H1 (cell line): ENCODE results near the gene ATP2A3. TPM values are rescaled to one million over a fixed set of nuclear protein-coding genes. Genes with fewer than 3 reads are reported as not detected.

Source experiments
- CTCF ChIA-PET: fragments of 300-600 bp; sonication (Branson Sonifier 250); formaldehyde crosslinking; loops from one replicate; lab custom pipeline; 2021; ENCODE audit not compliant: partially characterized antibody; lab: Charles Lee
- POLR2A ChIA-PET: fragments of 300-600 bp; sonication (Branson Sonifier 250); formaldehyde crosslinking; loops from one replicate; lab custom pipeline; 2021; ENCODE audit warnings: inconsistent platforms; ENCODE audit not compliant: partially characterized antibody; lab: Charles Lee
- DNase-seq, 2 experiments: peaks; one replicate each; pipeline versions ENCODE4 v3.0.0 to v3.0.0-alpha.2; 2010 to 2022; ENCODE audit warnings: low spot score in 2 of 2, low read depth in 1 of 2, mixed read lengths in 1 of 2
- FAIRE-seq: peaks from 2 replicates; lab custom pipeline; 2011; peaks lifted over from hg19 to GRCh38; lab: Jason Lieb, UNC
- H2AFZ ChIP-seq: 2 replicates; pipeline ENCODE4 v1.8.1; 2012; ENCODE audit warnings: low read length, inconsistent platforms
- H2AK5ac ChIP-seq: 2 replicates; pipeline ENCODE4 v1.6.1; 2013; ENCODE audit warnings: low read depth, low read length
- H2BK120ac ChIP-seq: replicated peaks from 2 replicates; pipeline ENCODE3; 2013; ENCODE audit warnings: low read depth, low read length, inconsistent platforms
- H2BK12ac ChIP-seq: 2 replicates; pipeline ENCODE4 v1.6.1; 2013; ENCODE audit warnings: low read depth, low read length
- H2BK15ac ChIP-seq: 2 replicates; pipeline ENCODE4 v1.6.1; 2013; ENCODE audit warnings: low read length
- H2BK20ac ChIP-seq: 2 replicates; pipeline ENCODE4 v1.6.1; 2013; ENCODE audit warnings: low read length
- H2BK5ac ChIP-seq: 2 replicates; pipeline ENCODE4 v1.6.1; 2013; ENCODE audit warnings: low read depth, low read length
- H3K14ac ChIP-seq: 2 replicates; pipeline ENCODE4 v1.6.1; 2013; ENCODE audit warnings: inconsistent platforms; ENCODE audit not compliant: insufficient read length
- H3K18ac ChIP-seq: 2 replicates; pipeline ENCODE4 v1.6.1; 2013; ENCODE audit warnings: low read length; ENCODE audit errors: extremely low read depth
- H3K23ac ChIP-seq: 2 replicates; pipeline ENCODE4 v1.6.1; 2013; ENCODE audit warnings: inconsistent platforms; ENCODE audit not compliant: insufficient read length
- H3K23me2 ChIP-seq: 2 replicates; pipeline ENCODE4 v1.6.1; 2013; ENCODE audit warnings: low read depth, low read length
- H3K27ac ChIP-seq: 2 replicates; pipeline ENCODE4 v1.6.1; 2011; ENCODE audit warnings: low read depth, low read length, inconsistent platforms
- H3K27me3 ChIP-seq, 4 experiments: replicated peaks in 1 of 4; 1 replicate in 1 of 4; 2 replicates in 3 of 4; pipeline versions ENCODE4 v1.6.1 to v1.8.1; 2011 to 2013; ENCODE audit warnings: low read length in 3 of 4, mild to moderate bottlenecking in 3 of 4, inconsistent platforms in 2 of 4, mixed read lengths in 2 of 4, moderate library complexity in 1 of 4; ENCODE audit not compliant: control insufficient read depth in 3 of 4, insufficient read depth in 3 of 4; ENCODE audit errors: extremely low read depth in 1 of 4
- H3K36me3 ChIP-seq, 4 experiments: 2 replicates each; pipeline versions ENCODE4 v1.6.1 to v1.8.1; 2011 to 2013; ENCODE audit warnings: mild to moderate bottlenecking in 4 of 4, low read length in 3 of 4, moderate library complexity in 2 of 4, control low read depth in 1 of 4, inconsistent platforms in 1 of 4; ENCODE audit not compliant: insufficient read depth in 4 of 4, control insufficient read depth in 2 of 4
- H3K4ac ChIP-seq: replicated peaks from 2 replicates; pipeline ENCODE3; 2013; ENCODE audit warnings: low read length, low read depth, mixed read lengths, inconsistent platforms; ENCODE audit not compliant: insufficient read length
- H3K4me1 ChIP-seq, 4 experiments: replicated peaks in 1 of 4; 1 replicate in 1 of 4; 2 replicates in 3 of 4; pipeline versions ENCODE4 v1.6.1 to v1.8.1; 2011 to 2013; ENCODE audit warnings: low read length in 3 of 4, inconsistent platforms in 2 of 4, mixed read lengths in 1 of 4; ENCODE audit not compliant: insufficient read depth in 4 of 4, control insufficient read depth in 3 of 4
- H3K4me2 ChIP-seq, 2 experiments: 2 replicates each; pipeline versions ENCODE4 v1.6.1 to v1.8.1; 2011 to 2013; ENCODE audit warnings: low read depth in 2 of 2, low read length in 2 of 2, control low read depth in 1 of 2, inconsistent platforms in 1 of 2, mild to moderate bottlenecking in 1 of 2; ENCODE audit not compliant: insufficient read depth in 1 of 2
- H3K4me3 ChIP-seq, 4 experiments: fragments of 200-600, 300-600 bp in 1 of 4; sonication (generic), shearing (Covaris generic), sonication (Bioruptor Twin) in 1 of 4; 2 replicates each; pipeline versions ENCODE4 v1.5.1 to v1.8.1; 2011 to 2016; ENCODE audit warnings: low read length in 4 of 4, low read depth in 3 of 4, control low read depth in 2 of 4, inconsistent platforms in 2 of 4, mild to moderate bottlenecking in 2 of 4, mixed read lengths in 1 of 4, moderate library complexity in 1 of 4; ENCODE audit not compliant: insufficient read depth in 2 of 4; ENCODE audit errors: extremely low read depth in 1 of 4
- H3K56ac ChIP-seq: replicated peaks from 2 replicates; pipeline ENCODE3; 2013; ENCODE audit warnings: low read depth, mild to moderate bottlenecking, mixed read lengths, low read length, inconsistent platforms; ENCODE audit not compliant: insufficient read length
- H3K79me1 ChIP-seq: 2 replicates; pipeline ENCODE4 v1.6.1; 2013; ENCODE audit warnings: low read depth, low read length, control low read depth
- H3K79me2 ChIP-seq, 2 experiments: 2 replicates each; pipeline versions ENCODE4 v1.6.1 to v1.8.1; 2012 to 2013; ENCODE audit warnings: low read length in 2 of 2, mild to moderate bottlenecking in 2 of 2, inconsistent platforms in 1 of 2; ENCODE audit not compliant: insufficient read depth in 2 of 2, control insufficient read depth in 1 of 2
- H3K9ac ChIP-seq, 4 experiments: replicated peaks in 1 of 4; 1 replicate in 1 of 4; 2 replicates in 3 of 4; pipeline versions ENCODE4 v1.6.1 to v1.8.1; 2011 to 2013; ENCODE audit warnings: low read depth in 3 of 4, low read length in 3 of 4, control low read depth in 2 of 4, mild to moderate bottlenecking in 2 of 4, moderate library complexity in 2 of 4, inconsistent platforms in 1 of 4; ENCODE audit errors: extremely low read depth in 1 of 4
- H3K9me3 ChIP-seq, 2 experiments: 2 replicates each; pipeline versions ENCODE4 v1.6.1 to v1.8.1; 2012 to 2013; ENCODE audit warnings: mild to moderate bottlenecking in 2 of 2, moderate library complexity in 2 of 2, control low read depth in 1 of 2, inconsistent platforms in 1 of 2, low read depth in 1 of 2, low read length in 1 of 2, mixed read lengths in 1 of 2; ENCODE audit not compliant: insufficient read depth in 2 of 2
- H4K20me1 ChIP-seq, 2 experiments: replicated peaks in 1 of 2; 2 replicates each; pipeline versions ENCODE3 to v1.8.1; 2011 to 2013; ENCODE audit warnings: inconsistent platforms in 2 of 2, low read length in 2 of 2, mild to moderate bottlenecking in 1 of 2; ENCODE audit not compliant: insufficient read depth in 2 of 2, control insufficient read depth in 1 of 2
- H4K5ac ChIP-seq: 2 replicates; pipeline ENCODE4 v1.6.1; 2013; ENCODE audit warnings: low read length, low read depth, mixed read lengths, inconsistent platforms; ENCODE audit not compliant: insufficient read length
- H4K8ac ChIP-seq: 2 replicates; pipeline ENCODE4 v1.8.0; 2013; ENCODE audit warnings: mild to moderate bottlenecking, moderate library complexity, low read length, inconsistent platforms; ENCODE audit not compliant: insufficient read depth; ENCODE audit errors: extremely low read depth
- H4K91ac ChIP-seq: replicated peaks from 2 replicates; pipeline ENCODE3; 2013; ENCODE audit warnings: low read length, mixed read lengths, inconsistent platforms; ENCODE audit not compliant: insufficient read length
- ASH2L ChIP-seq: fragments of 200-600, 300-600 bp; sonication (generic); IDR thresholded peaks from one replicate; pipeline ENCODE4 v1.7.1; 2017; ENCODE audit warnings: low read length
- CBX5 ChIP-seq: fragments of 300-800, 300-1000 bp; sonication (generic); IDR thresholded peaks from 2 replicates; pipeline ENCODE4 v1.7.1; 2016; ENCODE audit warnings: antibody characterized with exemption, low read length, low read depth
- HDAC2 ChIP-seq, 2 experiments: fragments of 300-600 bp in 1 of 2; sonication (generic) in 1 of 2; IDR thresholded peaks; 2 replicates each; pipeline ENCODE4 v1.6.1; 2011 to 2012; ENCODE audit warnings: low read depth in 2 of 2, low read length in 2 of 2, mild to moderate bottlenecking in 2 of 2, moderate library complexity in 2 of 2, borderline replicate concordance in 1 of 2, inconsistent platforms in 1 of 2
- POU5F1 ChIP-seq: IDR thresholded peaks from 2 replicates; pipeline ENCODE4 v1.6.1; 2011; ENCODE audit warnings: low read depth, mild to moderate bottlenecking, low read length, moderate library complexity
- SIRT6 ChIP-seq: IDR thresholded peaks from one replicate; pipeline ENCODE4 v1.7.1; 2012; ENCODE audit warnings: low read length, inconsistent platforms
- SIX5 ChIP-seq: IDR thresholded peaks from 2 replicates; pipeline ENCODE4 v1.6.1; 2011; ENCODE audit warnings: mild to moderate bottlenecking, low read depth, low read length
- TAF1 ChIP-seq: IDR thresholded peaks from 2 replicates; pipeline ENCODE4 v1.6.1; 2011; ENCODE audit warnings: mild to moderate bottlenecking, low read depth, low read length
- WGBS, 2 experiments: shearing (Covaris generic) in 1 of 2; methylation state at CpG; one replicate each; pipeline versions ENCODE4 v1.1.6 to v1.1.7; 2013 to 2015; ENCODE audit warnings: low lambda C conversion rate in 2 of 2, mixed read lengths in 2 of 2, inconsistent platforms in 1 of 2, low coverage in 1 of 2, missing lambda C conversion rate in 1 of 2; ENCODE audit not compliant: insufficient replicate concordance in 2 of 2, insufficient coverage in 1 of 2, insufficient read length in 1 of 2; ENCODE audit errors: extremely low coverage in 1 of 2, missing lambda C conversion rate in 1 of 2; 5-methylcytosine and 5-hydroxymethylcytosine counted together
- polyA plus RNA-seq, 7 experiments: library from polyadenylated mRNA; depleted of rRNA in 3 of 7; stranded (reverse) in 5 of 7; unstranded in 2 of 7; fragments of >200 nt in 5 of 7; fragments of 200-250 nt in 2 of 7; gene quantifications; 1 replicate in 5 of 7; 2 replicates in 1 of 7; 4 replicates in 1 of 7; pipeline versions ENCODE4 v1.2.1 to v1.2.3, GENCODE V29; 2011 to 2013; ENCODE audit warnings: missing spikeins in 2 of 7, mixed read lengths in 2 of 7
- total RNA-seq: library from RNA; stranded (reverse); fragmentation: NEBNext Ultra II Directional; extraction: Animal tissue kit (Norgen Biotek cat#: 25700); gene quantifications from 2 replicates; pipeline ENCODE4 v1.2.1, GENCODE V29; 2021

ATP2A3 gene
- total and polyA plus RNA-seq, 2 of the 8 experiments (the other 6 are each of a cell fraction or from before 2014, with no cell fraction given): 18.4 to 32.5 TPM

DNA sequence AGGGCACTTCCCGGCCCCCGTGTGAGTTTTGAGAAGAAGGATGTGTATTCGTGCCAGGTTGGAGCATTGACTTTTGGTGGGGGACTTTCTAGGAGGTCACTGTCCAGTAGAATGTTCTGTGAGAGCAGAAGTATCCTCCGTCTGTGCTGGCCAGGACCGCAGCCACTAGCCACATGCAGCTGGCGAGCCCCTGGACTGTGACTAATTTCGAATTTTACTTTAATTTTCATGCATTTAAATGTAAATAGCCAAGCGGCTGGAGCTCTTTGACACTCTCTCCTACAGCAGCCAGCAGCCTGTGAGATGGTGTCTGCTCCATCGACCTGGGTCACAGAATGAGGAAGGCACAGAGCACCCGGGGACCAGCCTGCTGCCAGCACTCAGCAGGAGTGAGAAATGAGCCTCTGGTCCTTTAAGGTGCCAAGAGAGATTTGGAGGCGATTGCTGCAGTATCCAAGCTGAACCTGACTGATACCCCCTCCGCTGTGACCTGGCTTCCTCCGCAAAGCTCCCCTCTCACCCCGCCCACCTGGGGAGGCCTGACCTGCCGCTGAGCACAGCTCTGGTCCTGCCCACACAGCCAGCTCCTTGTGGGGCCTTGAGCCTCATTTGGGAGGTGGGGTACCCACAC, 7.8 kb downstream of the ATP2A3 start:
- Histone ChIP-seq H4K20me1 (peaks cover 0 to 3% of the 10 kb centered on the region in 2 experiments), H2AFZ (no peak overlapping the region), H3K23ac (no peak overlapping the region), H2BK12ac (peak overlapping the region; percentile 95; the same call in 1 of the 2 replicates), H3K9ac (no peak overlapping the region), H2BK15ac (no peak overlapping the region; the same call in 1 of the 2 replicates), H2AK5ac (no peak overlapping the region), H3K36me3 (no peaks in the 10 kb centered on the region), H3K4ac (peak overlapping the region; percentile 93), H3K4me2 (peak overlapping the region; percentile 26 to 47; a peak in 3 of 4 replicates), H3K4me1 (peaks cover 0 to 45% (median 22%) of the 10 kb centered on the region in 4 experiments; a peak in 6 of 7 replicates), H3K9me3 (no peaks in the 10 kb centered on the region), H4K91ac (peak overlapping the region; percentile 84), H3K14ac (no peak overlapping the region), H3K79me2 (no peaks in the 10 kb centered on the region), H3K4me3 (peak overlapping the region in 1 of 4 experiments; percentile 5; a peak in 1 of 8 replicates), H3K18ac (no peak overlapping the region; the same call in none of the 2 replicates), H3K27ac (no peak overlapping the region), H2BK120ac (no peak overlapping the region), H2BK20ac (0 out of 2 replicates have a peak overlapping the region, but pooled peaks have one; percentile 34), H3K23me2 (no peaks in the 10 kb centered on the region), H2BK5ac (0 out of 2 replicates have a peak overlapping the region, but pooled peaks have one; percentile 18), H4K8ac (peak overlapping the region; percentile 11; the same call in 1 of the 2 replicates), H3K79me1 (no peaks in the 10 kb centered on the region; the same call in none of the 2 replicates), H3K27me3 (no peaks in the 10 kb centered on the region), H4K5ac (no peak overlapping the region), H3K56ac (no peak overlapping the region)
- no peak for TF ChIP-seq SIX5
- TF ChIP-seq TAF1: no peak
- no peak for TF ChIP-seq CBX5
- TF ChIP-seq HDAC2 (IDR thresholded peaks at IDR 0.05; ENCODE audit: borderline replicate concordance in 1 of 2, low read depth in 2 of 2, low read length in 2 of 2): no peak
- TF ChIP-seq ASH2L: no peak
- TF ChIP-seq POU5F1: no peak
- no peak for TF ChIP-seq SIRT6
- DNase-seq (no peak), FAIRE-seq (no peak)
- ChIA-PET POLR2A (interaction anchor here (0.9 to 1.1 kb wide), 3 partner anchors 8 to 47 kb away, joined by 3 to 5 read pairs (median 4); partner anchors contain the start of gene ATP2A3), CTCF (interaction anchor here (1.1 to 2.1 kb wide), 9 partner anchors 9 to 113 kb away, joined by 3 to 6 read pairs (median 4); partner anchors contain the start of gene P2RX1)
- 31% methylated on average over 15 of the region's 15 CpGs; no CpG with 5 or more reads in 1 of the 2 experiments for WGBS, 2 experiments
